ENCODE measurements around the gene MTHFD2.

DNA sequence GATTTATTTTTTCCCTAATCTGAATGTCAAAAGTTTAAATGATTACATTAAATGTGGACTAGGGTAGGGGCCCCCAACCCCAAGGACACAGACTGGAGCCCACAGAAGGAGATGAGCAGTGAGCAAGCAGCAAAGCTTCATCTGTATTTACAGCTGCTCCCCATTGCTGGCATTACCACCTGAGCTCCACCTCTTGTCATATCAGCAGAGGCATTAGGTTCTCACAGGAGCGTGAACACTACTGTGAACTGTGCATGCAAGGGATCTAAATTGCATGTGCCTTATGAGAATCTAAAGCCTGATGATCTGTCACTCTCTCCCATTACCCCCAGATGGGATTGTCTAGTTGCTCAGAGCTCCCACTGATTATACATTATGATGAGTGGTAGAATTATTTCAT lies 23.5 kb upstream of the MTHFD2 start:
- TF ChIP-seq SIN3A (IDR thresholded peaks at IDR 0.05; ENCODE audit: borderline replicate concordance, insufficient read depth, low read length) = no peak
- no peak for TF ChIP-seq POLR2AphosphoS5 (IDR thresholded peaks at IDR 0.05; ENCODE audit: low read depth, low read length)
